HG03097 (cell line): Measurements from ENCODE around the gene MYRIP.

ENCODE experiments used
- ATAC-seq: cut with Tn5 transposase; IDR thresholded peaks from one replicate; pipeline ENCODE4 v1.9.1; 2021; ENCODE audit not compliant: unreplicated experiment, low FRiP score

Gene MYRIP

DNA sequence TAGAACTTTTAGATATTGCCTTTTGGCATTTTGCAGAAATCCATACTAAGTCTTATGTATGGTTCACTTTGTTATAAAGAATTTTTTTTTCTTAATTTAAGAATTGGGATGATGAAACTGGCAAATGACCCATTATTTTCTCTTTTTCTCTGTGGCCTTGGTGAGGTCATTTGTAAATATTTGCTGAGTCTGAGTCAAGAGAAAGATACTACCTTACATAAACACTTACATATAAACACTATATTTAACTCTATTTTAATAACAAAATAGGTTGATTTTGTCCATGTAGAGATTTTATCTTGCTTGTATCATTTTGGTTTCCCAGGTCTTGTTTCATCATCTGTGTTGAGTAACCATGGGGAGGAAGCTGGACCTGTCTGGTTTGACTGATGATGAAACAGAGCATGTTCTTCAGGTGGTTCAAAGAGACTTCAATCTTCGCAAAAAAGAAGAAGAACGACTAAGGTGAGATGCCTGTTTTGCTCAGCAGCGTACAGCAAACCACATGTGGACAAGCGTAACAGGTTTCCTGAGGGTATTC lies 91.1 kb downstream of the MYRIP start:
- ATAC-seq = no peak

DNA sequence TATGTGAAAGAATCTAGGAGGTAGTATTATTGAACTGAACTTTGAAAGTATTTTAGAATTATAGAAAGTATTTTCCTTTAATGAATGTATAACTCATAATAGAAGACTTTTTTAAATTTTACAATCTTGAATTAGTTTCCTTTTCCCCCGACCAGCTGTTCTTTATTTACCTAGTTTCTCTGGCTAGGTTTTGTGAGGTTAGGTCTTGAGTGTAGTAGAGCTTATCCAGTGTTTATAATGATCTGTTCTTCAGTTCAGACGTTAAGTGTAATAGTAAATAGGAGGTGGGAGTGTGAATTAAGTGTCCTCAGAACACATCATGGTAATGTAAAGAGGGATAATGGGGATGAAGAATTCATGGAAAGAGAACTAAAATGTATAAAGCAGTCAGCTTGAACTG lies 93.8 kb downstream of the MYRIP start:
- no peak for ATAC-seq

DNA sequence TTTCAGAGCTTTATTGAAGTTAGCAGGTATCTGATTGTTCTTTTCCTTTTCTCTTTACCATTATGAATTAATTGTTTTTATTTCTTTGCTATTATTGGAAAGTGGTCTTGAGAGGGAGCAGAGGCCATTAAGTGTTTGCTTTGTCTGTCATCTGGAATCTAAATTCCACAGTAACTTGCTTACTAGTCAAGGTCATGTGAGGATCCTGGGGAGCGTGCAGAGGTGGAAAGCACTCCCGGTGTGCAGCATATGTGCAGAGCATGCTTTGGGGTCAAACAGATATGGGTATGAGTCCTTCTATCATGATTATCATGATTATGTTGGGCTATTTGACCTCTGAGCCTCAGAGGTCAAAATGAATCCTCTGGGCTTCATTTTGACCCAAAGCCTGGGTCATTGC lies 96.4 kb downstream of the MYRIP start:
- ATAC-seq = no peak

DNA sequence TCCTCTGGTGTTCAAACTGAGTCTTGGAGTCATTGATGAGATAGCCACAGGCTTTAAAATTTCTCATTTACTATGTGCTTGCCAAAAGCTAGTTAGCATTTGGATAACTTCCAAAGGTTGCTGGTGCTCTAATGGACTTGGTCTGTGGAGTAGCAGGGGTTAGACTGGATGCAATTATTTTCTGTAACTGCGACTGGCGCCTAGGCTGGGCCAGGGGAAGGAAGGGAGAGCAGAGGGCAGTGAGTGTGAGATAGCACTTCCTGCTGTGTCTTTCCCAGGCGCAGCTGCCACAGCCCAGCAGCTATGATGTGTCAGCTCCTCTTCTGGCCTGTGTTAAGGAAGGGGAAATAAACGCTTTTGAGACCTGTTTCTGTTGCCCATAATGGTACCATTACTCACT lies 98.6 kb downstream of the MYRIP start:
- ATAC-seq = no peak

DNA sequence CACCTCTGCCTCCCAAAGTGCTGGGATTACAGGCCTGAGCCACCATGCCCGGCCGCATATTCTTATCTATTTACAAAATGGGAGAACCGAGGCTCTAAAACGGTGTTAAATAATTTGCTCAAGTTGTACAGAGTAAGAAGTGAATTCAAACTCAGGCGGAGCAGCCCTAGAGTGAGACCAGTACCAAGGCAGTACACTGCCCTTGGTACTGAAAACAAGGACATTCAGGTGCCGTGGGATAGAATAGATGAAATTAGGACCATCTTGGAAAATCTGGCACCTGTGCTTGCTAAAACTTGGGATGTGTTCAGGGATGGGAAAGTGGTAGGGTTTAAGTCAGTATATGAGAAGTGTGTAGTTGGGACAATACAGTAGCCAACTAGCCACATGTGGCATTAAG lies 100.7 kb downstream of the MYRIP start:
- no peak for ATAC-seq

DNA sequence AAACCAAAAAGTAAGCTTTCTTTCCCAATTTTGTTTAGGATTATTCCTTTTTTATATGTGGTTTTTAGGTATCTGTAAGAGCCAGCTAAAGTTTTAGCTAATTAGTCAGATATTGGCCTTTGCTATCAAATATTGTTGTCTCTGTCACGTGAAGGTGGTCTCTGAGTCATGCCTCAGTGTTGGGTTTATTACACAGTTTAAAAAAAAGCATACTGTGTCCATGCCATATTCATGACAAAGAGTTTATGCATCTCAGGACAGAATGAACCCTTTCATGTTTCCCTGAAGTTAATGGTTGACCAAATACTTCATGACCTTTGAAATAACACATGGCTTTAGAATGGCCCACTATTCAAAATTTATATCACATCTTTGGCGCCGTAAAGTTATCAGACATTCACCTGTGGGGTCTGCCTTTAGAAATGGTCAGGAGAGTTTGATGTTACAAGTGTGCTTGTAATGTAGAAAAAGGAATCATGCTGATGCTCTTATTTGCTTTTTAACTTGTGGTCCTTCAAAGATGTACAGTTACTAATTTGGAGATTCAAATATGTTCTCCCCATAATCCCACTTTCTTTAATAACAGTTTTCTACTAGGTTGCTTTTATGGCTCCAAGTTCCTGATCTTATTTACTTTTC lies 101.5 kb downstream of the MYRIP start:
- ATAC-seq = no peak

DNA sequence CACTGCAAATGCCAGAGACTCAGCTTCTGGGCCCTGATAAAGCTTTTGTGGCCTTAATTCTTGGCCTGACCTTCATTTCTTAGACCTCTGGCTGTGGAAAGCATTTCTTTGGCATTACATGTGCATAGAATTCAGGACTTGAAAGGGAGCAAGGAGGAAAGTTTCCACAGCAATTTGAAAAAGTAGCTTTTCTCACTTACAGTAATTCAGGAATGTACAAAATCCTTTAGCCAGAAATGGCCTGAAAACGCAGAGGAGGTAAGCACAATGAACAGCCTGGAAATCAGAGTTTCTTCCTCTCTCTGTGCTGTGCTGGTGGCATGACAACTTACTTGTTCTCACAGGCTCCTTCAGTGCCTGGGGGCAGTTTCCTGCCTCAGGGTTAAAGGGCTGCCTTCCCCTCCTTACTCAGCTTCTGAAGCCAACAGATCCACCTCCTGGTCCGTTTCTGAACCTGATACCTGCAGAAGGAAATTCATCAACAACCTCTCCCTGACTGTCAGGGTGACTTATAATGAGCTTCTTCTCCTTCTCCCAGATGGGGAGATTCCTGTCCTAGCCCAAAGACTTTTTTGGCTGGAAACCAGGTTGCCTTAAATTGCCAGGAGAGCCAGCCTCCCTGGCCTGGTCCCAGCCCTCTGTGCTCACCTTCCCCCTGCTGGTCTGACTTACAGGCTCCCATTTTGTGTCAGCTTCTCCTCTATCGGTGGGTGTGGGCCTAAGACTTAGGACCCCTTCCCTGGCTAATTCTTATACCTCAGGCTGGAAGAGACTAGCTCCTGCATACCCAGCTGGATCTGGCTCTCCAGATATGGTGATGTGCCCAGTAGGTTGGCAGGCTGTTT lies 102.3 kb downstream of the MYRIP start:
- ATAC-seq = no peak

DNA sequence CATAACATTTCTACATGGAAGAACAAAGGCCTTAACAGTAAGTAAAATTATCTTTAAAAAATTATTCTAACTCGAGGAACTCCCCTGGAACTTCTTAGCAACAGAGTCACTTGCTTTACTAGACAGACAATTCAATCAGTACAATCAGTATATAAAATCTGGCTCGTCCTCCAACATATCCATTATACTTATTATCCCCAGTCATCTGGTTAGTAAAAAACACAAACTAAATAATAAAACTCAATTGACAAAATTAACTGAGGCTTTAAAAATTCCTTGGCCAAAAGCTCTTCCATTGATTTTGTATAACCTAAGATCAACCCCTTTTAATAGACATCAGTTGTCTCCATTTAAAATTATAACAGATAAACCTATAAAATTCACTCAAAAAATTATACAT lies 105.6 kb downstream of the MYRIP start:
- ATAC-seq = no peak

DNA sequence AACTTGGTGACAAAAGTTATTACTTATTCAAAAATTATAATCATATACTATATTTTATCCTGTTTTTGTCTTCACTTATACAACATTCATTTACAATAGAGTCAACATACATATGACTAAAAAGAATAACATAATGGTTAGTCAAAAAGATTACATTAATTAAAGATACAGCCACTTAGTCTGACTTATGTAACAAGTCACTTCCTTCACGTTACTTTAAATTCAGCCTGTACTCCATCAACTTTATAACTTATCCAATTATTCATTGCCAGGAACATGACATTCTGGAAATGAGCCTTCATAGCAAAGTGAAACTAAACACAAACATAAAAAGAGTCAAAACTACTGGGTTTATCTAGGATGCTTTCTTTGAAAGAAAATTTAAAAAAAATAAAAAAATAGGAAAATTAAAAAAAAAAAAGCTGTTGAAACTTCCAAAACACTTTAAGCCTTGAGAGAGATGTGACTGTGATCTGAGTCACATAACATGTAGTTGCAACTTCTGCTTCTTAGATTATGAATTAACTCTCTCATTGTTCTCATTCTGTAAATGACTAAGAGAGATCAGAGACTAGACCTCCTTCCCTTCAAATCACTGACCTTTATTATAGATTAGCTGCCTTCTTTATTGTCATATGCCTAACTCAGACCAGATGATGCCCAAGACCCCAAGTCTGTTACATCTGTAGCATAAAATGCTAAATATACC lies 107.8 kb downstream of the MYRIP start:
- peak; percentile 67 for ATAC-seq

DNA sequence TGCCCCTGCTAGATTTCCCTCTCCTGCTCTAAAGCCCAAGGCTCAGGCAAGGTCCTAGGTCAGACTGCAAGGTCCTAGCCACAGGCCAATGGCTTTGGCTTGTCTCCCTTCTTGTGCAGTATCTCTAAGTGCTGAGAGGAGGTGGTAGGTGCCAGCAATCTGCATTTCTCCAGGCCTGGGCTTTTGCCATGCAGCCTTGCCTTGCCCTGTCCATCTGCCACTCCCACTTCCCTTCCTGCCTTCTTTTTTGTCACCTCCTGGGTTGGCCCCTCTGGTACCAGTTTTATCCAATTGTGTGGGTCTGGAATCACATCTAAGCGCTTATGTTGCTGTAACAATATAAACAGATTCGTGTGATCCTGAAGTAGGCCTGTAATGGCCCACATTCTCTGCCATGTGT lies 109.9 kb downstream of the MYRIP start:
- ATAC-seq = no peak

DNA sequence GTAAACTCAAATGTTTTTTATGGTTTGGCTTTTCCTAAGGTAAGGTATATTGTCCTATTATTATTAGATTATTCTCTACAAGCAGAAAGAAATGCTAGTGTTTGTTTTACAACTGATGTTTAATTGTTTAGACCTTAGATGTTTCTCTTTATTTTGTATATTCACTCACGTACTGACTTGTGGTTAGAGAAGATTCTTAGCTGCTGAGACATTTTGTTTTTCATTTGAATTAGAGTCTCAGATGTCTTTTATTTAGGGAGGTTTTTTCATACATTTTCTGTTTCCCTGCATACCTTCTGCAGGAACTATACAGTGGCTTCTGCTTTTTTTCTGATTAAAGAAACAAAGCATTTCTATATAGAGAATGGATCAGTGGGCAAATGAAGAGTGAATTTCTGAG lies 110.9 kb downstream of the MYRIP start:
- ATAC-seq = no peak

DNA sequence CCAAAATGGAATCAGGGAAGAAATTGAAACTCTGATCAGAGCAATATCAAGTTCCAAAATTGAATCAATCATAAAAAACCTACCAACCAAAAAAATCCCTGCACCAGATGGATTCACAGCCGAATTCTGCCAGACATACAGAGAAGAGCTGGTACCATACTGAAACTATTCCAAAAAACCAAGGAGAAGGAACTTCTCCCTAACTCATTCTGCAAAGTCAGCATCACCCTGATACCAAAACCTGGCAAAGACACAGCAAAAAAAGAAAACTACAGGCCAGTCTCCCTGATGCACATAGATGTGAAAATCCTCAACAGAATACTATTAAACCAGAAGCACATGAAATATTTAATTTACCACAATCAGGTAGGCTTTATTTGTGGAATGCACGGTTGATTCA lies 118.1 kb downstream of the MYRIP start:
- ATAC-seq = no peak

DNA sequence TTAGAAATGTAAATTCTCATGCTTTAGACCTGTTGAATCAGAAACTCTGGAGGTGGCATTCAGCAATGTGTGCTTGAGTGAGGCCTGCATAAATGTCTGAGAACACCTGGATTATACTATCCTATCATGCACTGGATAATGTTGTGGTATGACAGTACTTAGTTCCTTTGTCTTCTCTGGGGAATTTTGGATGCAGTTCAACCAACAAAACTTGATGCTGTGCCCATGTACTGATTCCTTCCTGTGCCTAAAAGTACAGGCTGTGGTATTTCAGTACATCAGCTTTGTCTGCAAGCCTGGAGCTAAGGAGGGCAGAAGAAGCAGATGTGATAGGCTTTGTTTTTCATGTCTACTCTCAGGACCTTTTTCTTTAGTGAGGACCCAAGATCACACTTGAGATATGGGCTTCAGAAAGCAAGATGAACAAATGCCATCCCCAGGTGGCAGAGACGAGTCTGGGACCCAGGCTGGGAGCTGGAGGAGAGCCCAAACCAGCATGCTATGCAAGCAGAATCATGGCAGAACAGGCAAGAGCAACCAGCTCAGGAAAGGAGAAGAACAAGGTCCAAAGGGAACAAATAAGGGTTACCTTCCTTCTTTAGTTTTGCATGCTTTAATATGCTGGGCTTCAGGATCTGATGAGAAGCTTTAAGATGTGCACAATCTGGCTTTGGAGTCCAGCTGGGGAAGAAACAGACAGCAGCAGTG lies 124.7 kb downstream of the MYRIP start:
- ATAC-seq = no peak

DNA sequence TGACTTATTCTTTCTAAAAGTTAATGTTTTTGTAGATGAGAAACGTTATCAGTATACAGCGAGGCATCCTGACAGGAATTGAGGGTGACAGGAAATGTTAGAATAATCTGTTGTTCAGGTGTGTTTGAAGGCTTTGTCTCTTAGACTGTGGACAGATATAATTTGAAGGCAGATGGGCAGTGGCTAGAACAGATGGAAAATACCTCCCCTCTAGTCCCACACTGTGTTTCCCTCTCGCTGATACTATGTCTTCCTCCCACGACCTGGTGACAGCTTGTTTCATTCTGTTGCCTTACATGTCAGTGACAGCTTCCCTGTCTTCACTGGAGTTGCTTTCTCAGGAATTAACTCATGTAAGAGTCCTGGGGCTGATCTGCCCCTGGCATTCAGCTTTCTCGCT lies 125.3 kb downstream of the MYRIP start:
- ATAC-seq = no peak

DNA sequence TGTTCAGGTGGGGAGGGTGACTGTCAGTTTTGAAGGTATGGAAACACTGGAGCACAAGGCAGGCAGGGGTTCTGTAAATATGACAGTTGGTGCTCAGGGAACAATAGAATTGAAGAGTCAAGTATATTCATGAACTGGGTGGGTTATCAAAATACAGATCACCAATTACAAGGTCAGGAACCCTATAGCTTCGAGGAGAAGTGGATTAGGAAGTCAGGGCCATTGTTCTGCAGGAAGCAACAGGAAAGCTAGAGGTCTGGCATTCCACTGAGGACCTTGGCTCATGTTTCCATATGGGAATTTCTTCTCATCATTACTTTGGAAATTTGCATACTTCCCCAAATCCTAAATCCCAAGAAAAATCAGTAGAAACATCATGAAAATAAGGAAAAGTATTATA lies 125.9 kb downstream of the MYRIP start:
- no peak for ATAC-seq

DNA sequence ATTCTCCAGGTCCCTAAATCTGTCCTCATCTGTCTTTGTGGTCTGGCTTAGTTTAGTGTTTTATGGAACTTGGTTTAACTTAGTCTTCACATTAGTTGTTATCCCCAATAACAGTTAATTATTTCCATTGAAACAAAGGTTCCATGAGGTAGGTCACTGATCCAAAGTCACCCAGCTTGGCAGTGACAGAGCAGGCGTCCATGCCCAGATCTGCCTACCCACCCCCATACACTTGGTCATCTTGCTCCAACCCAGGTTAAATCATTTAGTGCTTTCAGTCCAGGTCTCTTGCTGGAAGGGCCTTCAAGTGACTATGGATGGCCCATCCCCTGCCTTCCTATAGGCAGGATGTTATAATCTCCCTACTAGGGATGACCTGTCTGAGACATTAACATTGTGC lies 127.4 kb downstream of the MYRIP start:
- no peak for ATAC-seq

DNA sequence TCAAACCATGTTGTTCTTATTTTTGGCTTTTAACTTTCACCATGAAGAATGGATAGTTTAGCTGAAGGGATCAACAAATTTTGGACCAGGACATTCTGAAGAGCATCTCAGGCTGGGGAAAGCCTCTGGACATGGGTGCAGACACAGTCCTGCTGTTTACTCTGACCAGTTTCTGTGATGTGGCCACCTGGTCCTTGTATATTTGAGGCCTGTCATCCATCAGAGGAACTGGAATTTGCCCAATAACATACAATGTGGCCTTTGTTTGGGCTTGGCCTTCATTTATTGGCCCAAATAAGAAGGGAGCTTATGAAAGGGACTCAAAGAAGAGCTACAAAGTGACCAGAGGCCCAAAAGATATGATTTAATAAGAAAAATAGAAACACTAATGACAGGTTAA lies 127.9 kb downstream of the MYRIP start:
- ATAC-seq = no peak

DNA sequence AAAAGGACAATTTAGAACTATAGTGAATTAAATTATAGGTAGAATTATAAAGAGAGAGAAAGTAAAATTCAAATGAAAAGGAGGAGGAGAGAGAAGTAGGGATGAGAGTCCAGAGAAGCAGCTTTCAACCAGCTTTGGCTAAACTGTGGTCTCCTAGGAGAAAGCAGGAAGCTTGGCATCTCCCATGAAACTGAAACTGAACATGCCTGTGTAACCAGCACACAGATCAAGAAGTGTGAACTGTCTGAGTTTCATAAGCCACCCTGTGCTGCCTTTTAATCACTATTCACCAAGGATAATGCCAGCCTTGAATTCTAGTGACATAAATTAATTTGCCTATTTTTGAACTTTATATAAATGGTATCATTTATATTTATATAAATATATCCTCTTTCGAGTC lies 128.5 kb downstream of the MYRIP start:
- ATAC-seq = no peak

DNA sequence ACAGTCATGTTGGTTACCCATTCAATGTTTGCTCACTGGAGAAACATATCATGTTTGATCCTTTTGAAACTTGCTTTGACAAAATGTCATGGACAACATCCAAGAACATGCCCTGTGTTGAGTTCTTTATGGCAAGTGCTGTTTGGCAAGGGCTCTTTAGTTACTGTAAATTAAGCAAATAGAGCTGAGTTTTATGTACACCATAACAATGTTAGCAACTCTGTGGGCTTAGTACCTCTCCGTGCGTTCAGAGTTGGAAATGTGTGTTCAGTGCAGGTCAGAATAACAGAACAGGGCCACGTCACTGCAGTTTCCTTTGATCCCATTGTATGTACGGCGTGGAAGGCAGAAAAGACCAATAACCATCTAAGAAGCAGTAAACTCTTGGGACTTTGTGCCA lies 132.5 kb downstream of the MYRIP start:
- no peak for ATAC-seq

DNA sequence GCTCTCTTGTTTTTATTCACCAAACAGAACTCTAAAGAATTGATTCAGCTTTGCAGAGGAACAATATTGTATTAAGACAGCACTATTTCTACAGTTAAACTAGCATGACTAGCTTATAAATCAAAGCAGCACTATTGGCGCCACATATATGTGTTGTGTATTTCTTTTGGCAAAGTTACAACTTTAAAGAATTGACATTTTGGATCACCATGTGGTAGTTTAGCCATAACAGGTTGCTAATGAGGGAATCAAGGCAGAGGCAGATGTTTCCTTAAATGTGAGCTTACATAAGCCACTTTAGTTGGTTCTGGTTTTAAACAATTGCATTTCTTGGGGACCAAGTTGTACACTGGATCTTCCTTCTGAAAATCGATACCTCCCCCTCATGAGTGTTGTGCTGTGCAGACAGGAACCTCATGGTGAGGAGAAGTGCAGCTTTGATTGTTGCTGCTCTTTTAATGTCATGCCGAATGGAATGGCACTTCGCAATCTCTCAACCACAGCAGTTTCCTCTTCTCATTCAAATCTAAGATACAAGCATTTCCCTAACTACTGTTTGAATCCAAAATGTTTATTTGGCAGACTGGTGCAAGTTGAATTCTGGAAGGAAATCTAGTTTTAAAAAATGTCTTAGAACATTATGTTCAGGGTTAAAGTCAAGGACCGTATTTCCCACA lies 151.2 kb downstream of the MYRIP start:
- no peak for ATAC-seq
